GM21528 (cell line): ENCODE data around the gene CDC37.

Source experiments
- ATAC-seq: cut with Tn5 transposase; IDR thresholded peaks from one replicate; pipeline ENCODE4 v1.9.1; 2021; ENCODE audit warnings: mild to moderate bottlenecking, moderate library complexity; ENCODE audit not compliant: unreplicated experiment, low FRiP score

The CDC37 gene

DNA sequence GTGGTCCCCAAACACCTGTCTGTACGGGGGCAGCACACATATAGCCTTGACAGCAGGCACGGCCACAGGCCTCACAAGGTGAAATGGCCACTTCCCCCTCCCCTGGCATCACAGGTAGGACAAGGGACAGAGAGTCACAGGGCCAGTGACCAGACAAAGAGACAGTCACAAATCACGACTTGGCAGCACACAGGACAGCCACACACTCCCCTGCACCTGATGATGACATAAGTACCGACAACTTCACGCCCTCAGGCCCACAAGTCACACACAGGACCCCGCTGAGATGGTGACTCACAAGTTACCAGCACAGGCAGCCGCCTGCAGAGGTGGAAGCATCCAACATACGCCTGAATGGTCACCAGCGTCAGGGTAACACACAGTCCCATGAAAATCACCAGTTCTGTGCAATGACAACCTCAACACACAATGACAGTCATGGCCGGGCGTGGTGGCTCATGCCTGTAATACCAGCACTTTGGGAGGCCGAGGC, 39.5 kb downstream of the CDC37 start:
- ATAC-seq: no peak

DNA sequence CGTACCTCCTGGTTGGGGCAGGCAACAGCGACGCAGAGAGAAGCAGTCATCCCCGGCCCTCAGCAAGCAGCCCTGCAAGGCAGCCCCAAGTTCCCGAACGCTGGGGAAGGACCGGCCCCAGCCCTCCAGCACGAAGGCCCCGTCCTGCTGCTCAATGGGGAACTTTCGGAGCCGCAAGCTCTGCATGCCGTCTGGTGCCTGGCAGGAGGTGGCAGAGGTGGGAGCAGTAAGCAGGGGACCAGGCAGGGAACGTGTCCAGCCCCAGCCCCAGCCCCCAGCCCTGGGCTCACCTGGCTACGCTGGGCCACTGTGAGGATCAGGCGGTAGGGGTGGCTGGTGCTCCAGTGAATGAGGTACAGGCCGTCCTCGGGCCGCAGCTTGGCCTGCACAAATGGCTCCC, 41.1 kb downstream of the CDC37 start:
- ATAC-seq: no peak

DNA sequence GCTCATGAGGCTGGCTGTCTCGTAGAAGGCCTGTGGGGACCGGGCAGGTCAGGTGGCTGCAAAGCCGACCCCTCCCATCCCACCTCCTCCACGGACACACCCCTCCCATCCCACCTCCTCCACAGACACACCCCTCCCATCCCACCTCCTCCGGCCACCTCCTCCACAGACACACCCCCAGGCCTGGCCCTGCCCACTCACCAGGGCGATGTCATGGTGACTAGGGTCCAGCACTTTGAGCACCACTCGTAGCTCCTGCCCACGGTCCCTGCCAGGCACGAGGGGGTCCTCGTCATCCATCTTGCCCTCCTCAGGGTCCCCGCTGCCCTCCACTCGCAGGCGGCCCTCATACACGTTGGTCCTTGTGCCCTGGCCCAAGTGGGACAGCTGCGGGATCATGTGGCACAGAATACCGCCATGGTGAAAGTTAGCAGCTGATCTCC, 41.8 kb downstream of the CDC37 start:
- no peak for ATAC-seq

DNA sequence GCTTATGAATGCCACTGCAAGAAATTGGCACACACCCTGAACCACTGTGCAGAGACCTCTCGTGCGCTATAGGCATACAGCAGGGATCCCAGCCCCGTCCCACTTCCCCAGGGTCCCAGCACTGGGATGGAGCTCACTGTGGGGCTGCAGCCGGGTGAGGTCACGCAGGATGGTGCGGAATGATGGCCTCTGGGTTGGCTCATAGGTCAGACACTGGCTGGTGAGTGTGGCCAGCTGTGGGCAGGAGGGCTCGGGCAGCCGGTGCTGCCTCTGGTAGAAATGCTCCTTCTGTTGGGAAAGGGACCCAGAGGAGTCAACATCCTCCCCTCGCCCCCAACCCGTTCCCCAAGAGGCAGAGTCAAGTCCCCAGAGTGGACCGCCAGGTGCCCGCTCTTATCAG, 46.9 kb downstream of the CDC37 start:
- ATAC-seq: no peak

DNA sequence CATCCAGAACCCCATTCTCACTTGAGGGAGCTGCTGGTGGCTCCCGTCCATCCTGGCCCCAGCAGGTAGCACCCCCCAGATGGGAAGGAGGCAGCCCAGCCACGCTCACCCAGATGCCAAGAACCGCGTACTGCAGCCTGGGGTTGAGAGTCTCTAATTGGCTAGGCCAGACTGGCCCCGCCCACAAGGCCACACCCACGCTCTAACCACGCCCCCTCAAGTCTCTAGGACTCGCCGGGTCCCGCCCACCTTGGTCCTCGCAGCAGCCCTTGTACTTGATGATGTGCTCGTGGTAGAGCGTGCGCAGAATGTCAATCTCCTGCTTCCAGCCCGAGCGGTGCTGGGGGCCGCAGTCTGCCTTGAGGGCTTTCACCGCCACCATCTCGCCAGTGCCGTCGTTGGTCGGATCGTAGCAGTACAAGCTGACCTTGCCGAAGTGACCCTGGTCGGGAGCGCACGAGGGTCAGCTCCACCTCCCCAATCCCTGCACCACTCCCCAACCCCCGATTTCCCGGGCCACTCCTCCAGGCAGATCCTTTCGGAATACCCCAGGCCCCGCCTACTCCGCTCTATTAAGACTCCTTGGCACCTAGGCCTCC, 49.5 kb downstream of the CDC37 start:
- no peak for ATAC-seq

DNA sequence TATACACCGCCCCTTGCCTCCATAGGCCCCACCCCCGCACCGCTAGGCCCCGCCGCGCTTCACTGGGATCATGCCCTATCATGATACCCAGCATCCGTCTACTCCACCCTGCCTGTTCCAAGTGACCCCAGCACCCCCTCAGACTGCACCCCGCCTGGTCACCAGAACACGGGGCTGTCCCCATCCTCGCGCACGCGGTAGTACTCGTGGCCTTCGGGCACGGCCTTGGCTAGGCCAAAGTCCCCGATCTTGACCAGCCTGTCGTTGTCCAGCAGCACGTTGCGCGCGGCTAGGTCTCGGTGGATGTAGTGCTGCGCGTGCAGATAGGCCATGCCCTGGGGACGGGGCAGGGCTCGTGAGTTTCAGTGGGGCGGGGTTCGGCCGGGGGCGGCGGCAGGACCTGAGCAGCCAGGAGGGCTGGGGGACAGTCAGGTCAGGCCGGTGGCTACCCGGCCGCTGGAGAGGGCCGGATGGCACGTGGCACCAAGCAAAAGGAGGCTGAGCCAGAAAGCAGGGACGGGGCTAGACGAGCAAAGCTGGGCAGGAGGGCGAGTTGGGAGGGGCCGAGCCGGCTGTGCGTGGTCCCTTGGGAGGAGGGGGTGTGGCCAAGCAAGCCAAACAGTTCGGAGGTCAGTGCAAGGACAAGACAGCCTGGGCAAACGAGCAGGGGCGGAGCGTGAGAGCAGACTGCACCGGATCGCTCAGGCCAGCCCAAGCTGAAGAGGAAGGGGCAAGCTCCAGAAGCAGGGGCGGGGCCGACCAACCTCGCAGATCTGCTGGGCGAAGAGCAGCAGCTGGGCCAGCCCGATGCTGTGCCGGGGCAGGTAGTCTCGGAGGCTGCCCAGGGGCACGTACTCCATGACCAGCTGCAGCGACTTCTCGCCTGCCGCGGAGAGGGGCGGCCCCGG, 50.3 kb downstream of the CDC37 start:
- ATAC-seq: no peak

DNA sequence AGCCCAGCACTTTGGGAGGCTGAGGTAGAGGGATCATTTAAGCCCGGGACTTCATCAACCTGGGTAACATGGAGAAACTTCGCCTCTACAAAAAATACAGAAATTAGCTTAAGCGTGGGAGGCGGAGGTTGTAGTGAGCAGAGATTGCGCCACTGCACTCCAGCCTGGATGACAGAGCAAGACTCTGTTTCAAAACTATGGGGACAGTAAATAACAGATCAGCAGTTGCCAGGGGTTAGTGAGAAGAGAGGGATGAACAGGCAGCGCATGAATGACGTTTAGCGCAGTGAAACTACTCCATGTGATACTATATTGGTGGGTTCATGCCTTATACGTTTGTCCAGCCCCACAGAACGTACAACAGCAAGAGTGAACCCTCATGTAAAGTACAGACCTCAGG, 56.8 kb downstream of the CDC37 start:
- ATAC-seq: no peak

DNA sequence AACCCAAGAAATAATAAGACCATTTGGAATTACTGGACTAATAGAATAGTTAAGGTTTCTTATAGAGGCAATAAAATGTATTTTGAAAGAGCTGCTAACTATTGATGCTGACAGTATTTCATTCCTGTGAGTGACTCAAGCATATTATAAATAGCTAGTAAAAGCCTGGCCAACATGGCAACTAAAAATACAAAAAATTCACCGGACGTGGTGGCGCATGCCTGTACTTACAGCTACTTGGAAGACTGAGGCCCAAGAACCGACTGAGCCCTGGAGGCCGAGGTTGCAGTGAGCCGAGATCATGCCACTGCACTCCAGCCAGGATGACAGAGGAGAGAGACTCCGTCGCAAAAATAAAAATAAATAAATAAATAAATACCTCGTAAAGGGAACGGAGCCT, 58.6 kb downstream of the CDC37 start:
- ATAC-seq: no peak

DNA sequence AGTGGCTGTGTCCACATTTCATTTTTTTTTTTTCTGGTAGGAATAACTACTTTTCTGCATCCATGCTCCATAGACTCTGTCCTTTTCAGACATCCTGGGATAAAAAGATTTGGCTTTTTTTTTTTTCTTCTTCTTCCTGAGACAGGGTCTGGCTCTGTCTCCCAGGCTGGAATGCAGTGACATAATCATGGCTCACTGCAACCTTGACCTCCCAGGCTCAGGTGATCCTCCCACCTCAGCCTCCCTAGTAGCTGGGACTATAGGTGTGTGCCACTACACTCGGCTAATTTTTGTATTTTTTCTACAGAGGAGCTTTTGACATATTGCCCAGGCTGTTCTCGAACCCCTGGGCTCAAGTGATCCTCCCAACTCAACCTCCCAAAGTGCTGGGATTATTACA, 59.8 kb downstream of the CDC37 start:
- no peak for ATAC-seq
